ENCODE results near the gene ACTR5. TPM values are rescaled to one million over a fixed set of nuclear protein-coding genes. Genes with fewer than 3 reads are reported as not detected.

ACTR5 gene
- total and polyA plus RNA-seq, 2 of the 13 experiments (the other 11 are each of a cell fraction or from before 2014, with no cell fraction given) = 19.5 to 20.5 TPM

DNA sequence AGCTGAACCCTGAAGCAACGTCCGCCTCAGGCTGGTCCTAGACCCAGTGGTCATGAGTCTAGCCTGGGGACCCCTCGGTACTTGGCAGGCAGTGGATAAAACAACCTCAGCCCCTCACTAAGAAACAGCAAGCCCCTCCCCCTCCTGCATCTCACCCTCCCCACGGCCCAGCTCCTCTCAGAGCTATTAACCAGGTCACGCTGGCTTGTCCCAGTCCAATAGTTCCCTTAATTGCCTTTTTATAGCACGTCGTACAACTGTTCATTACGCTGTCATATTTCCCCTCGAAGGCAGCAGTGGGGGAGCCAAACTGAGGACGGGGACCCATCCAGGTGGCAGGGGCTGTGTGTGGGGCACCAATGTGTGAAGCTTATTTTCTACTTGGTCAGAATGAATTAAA is 32.6 kb upstream of the ACTR5 start (continued):
- no peak for TF ChIP-seq HNRNPLL (IDR thresholded peaks at IDR 0.05; ENCODE audit: low read depth, low read length, poor library complexity, severe bottlenecking)
- TF ChIP-seq HNRNPUL1 (IDR thresholded peaks at IDR 0.05; ENCODE audit: low read depth, low read length) = no peak
- no peak for TF ChIP-seq NFIB (CRISPR knock-in tag; IDR thresholded peaks at IDR 0.05; ENCODE audit: borderline replicate concordance)
- TF ChIP-seq, protein P1, sequence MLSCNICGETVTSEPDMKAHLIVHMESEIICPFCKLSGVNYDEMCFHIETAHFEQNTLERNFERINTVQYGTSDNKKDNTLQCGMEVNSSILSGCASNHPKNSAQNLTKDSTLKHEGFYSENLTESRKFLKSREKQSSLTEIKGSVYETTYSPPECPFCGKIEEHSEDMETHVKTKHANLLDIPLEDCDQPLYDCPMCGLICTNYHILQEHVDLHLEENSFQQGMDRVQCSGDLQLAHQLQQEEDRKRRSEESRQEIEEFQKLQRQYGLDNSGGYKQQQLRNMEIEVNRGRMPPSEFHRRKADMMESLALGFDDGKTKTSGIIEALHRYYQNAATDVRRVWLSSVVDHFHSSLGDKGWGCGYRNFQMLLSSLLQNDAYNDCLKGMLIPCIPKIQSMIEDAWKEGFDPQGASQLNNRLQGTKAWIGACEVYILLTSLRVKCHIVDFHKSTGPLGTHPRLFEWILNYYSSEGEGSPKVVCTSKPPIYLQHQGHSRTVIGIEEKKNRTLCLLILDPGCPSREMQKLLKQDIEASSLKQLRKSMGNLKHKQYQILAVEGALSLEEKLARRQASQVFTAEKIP (CRISPR knock-in tag; IDR thresholded peaks at IDR 0.05; ENCODE audit: borderline replicate concordance) = no peak
- TF ChIP-seq ZNF879 (CRISPR knock-in tag; IDR thresholded peaks at IDR 0.05) = no peak
- TF ChIP-seq EP300 (IDR thresholded peaks at IDR 0.05; ENCODE audit: low read depth in 2 of 2, low read length in 2 of 2) = no peak
- no peak for TF ChIP-seq EP300 (CRISPR knock-in tag; IDR thresholded peaks at IDR 0.05; ENCODE audit: borderline replicate concordance)
- no peak for TF ChIP-seq KMT2A (CRISPR knock-in tag; IDR thresholded peaks at IDR 0.05)
- no peak for TF ChIP-seq ZSCAN12 (CRISPR knock-in tag; IDR thresholded peaks at IDR 0.05)
- TF ChIP-seq, protein P2, sequence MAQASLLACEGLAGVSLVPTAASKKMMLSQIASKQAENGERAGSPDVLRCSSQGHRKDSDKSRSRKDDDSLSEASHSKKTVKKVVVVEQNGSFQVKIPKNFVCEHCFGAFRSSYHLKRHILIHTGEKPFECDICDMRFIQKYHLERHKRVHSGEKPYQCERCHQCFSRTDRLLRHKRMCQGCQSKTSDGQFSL (CRISPR knock-in tag; IDR thresholded peaks at IDR 0.05) = no peak
- TF ChIP-seq ZNF775 (CRISPR knock-in tag; IDR thresholded peaks at IDR 0.05; ENCODE audit: borderline replicate concordance) = no peak
- no peak for TF ChIP-seq MATR3 (CRISPR knock-in tag; IDR thresholded peaks at IDR 0.05)

DNA sequence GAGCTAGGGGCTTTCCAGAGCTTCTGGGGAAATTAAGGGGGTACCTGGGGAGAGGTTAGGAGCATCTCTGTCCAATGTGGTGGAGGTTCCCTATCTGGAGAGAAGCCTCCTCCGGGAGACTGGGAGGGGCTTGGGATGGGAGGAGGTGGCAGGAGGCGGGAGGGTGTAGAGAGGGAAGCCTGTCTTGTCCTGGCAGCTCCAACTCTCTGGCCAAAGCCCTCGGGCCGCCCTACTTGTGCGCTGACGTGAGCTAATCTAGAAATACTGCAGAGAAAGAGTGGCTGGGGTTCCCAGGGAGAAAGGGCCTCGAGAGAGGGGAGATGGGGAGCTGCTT is 25.6 kb upstream of the ACTR5 start:
- POLR2A ChIA-PET = no interaction called here
- BruUV-seq (replicated peaks) = no TSS peak
- TF ChIP-seq ZNF597 (CRISPR knock-in tag; IDR thresholded peaks at IDR 0.05) = no peak
- no peak for TF ChIP-seq ZBTB34 (CRISPR knock-in tag; IDR thresholded peaks at IDR 0.05)
- no peak for TF ChIP-seq ZNF101 (CRISPR knock-in tag; IDR thresholded peaks at IDR 0.05; ENCODE audit: borderline replicate concordance, low read depth)
- TF ChIP-seq, protein P3, sequence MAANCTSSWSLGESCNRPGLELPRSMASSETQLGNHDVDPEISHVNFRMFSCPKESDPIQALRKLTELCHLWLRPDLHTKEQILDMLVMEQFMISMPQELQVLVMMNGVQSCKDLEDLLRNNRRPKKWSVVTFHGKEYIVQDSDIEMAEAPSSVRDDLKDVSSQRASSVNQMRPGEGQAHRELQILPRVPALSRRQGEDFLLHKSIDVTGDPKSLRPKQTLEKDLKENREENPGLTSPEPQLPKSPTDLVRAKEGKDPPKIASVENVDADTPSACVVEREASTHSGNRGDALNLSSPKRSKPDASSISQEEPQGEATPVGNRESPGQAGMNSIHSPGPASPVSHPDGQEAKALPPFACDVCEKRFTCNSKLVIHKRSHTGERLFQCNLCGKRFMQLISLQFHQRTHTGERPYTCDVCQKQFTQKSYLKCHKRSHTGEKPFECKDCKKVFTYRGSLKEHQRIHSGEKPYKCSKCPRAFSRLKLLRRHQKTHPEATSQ (CRISPR knock-in tag; IDR thresholded peaks at IDR 0.05; ENCODE audit: borderline replicate concordance) = no peak

More for the DNA sequence above, 25.6 kb upstream of the ACTR5 start:
- H3K36me3 ChIP-seq (replicated peaks in 1 of 2; ENCODE audit: control insufficient read depth in 1 of 2, insufficient read depth in 2 of 2, low read length in 2 of 2) = no peaks in the 10 kb centered on the region
- CTCF ChIA-PET (ENCODE audit: low intra/inter-chr PET ratio, low total read pairs) = no interaction called here
- 23% methylated on average over 7 of the region's 7 CpGs for WGBS (ENCODE audit: low lambda C conversion rate)
- H3K9ac ChIP-seq (ENCODE audit: insufficient read depth, low read depth, low read length) = no peak overlapping the region
- H3K9me3 ChIP-seq (ENCODE audit: low read length) = no peaks in the 10 kb centered on the region
- no peaks in the 10 kb centered on the region for H3K4me1 ChIP-seq (ENCODE audit: insufficient read depth, low read length)
- H4K20me1 ChIP-seq (ENCODE audit: insufficient read depth, low read length) = peaks cover 5% of the 10 kb centered on the region; the same call in 1 of the 2 replicates
- peaks cover 33 to 94% of the 10 kb centered on the region in 2 experiments for H3K27me3 ChIP-seq (ENCODE audit: control insufficient read depth in 1 of 2, insufficient read depth in 2 of 2, low read length in 2 of 2)
- H3K27ac ChIP-seq (ENCODE audit: extremely low read length, insufficient read depth, low read length) = no peak overlapping the region
- in situ Hi-C loops (cut with HindIII; ENCODE audit: extremely low pct_ligation_motif_present, low pct_unique_long_range_greater_than_20kb) = no loop called here
- DNase-seq (ENCODE audit: low spot score) = no peak
- no peak overlapping the region for H3K4me3 ChIP-seq (replicated peaks in 1 of 3; ENCODE audit: insufficient read depth in 1 of 3, low read depth in 2 of 3, low read length in 3 of 3)
- ATAC-seq = no peak
- H3K4me2 ChIP-seq (ENCODE audit: low read depth, low read length) = no peak overlapping the region
- intact Hi-C loops (cut with micrococcal nuclease; ENCODE audit: unreplicated experiment) = no loop called here
- H2AFZ ChIP-seq (ENCODE audit: low read length) = no peak overlapping the region
- no peak for FAIRE-seq
- no peaks in the 10 kb centered on the region for H3K79me2 ChIP-seq (ENCODE audit: insufficient read depth, low read length)
